HCEC 1CT (cell line): Measurements from ENCODE around the gene POLR2H.

Experiments used
- DNase-seq: peaks from one replicate; pipeline ENCODE4 v3.0.0-alpha.2; 2017

Gene POLR2H

GRCh38 chr3:184353546-184353941 lies 8.0 kb upstream of the POLR2H start:
- no peak for DNase-seq

DNA sequence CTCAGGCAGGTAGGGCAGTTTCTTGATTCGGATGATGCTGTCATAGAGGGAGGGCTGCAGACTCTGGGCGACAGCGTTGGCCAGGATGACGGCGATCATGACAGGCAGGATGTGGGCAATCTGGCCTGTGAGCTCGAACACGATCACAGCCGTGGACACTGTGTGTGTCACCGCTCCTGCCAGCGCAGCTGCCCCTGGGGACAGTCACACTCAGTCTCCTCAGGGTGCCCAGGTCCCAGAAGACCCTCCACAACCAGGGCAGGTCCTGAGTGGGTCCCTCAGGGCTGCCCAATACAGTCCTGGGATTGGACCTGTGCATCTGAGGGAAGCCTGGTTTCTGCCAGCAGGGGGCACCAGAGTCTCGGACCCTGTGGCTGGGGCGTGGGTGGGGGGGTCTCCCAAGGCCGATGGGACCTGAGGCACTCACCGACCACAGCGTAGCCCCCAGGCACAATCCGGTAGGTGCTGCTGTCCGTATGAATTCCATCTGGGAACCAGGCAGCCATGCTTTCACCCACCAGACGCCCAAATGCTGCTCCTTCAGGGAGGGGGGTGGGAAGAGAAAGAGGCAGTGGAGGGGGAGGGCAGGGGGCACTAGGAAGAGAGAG lies 7.3 kb upstream of the POLR2H start:
- DNase-seq = no peak

- DNase-seq = no peak
These were observed 6.8 kb upstream of the POLR2H start for GRCh38 chr3:184354754-184355153.

DNA sequence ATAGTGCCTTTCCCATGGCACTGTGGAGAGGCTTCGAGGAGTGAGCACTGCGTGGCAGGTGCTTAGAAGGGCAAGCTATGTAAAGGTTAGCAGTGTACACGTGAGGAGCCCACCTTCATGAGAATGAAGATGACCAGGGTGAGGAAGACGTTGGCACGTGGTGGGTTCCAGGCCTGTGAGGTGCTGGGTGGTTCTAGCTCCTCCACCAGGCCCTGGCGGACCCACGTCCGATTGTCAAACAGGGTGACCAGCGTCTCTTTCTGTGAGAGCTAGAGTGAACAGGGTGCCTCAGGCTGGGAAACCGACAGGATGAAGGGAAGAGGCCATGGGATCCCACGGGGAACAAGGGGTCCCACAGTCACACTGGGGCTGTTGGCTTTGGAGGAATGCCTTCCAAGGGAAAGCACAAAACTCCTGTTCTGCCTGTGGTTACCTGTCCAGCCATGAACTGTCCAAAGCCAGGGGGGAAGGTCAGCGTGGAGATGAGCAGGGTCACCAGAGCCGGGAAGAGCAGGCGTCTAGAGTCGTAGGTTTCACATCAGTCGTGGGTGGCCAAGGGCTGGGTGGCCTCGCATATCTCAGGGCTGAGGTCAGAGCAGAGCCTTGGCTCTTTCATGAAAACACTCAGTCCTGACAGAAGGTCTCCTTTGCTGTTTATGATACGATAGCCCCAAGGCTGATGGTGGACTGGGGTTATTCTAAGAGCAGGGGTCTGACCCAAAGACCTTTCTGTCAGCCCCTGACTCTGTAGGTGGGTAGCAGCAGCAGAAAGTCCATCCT lies 6.1 kb upstream of the POLR2H start:
- DNase-seq = no peak

DNA sequence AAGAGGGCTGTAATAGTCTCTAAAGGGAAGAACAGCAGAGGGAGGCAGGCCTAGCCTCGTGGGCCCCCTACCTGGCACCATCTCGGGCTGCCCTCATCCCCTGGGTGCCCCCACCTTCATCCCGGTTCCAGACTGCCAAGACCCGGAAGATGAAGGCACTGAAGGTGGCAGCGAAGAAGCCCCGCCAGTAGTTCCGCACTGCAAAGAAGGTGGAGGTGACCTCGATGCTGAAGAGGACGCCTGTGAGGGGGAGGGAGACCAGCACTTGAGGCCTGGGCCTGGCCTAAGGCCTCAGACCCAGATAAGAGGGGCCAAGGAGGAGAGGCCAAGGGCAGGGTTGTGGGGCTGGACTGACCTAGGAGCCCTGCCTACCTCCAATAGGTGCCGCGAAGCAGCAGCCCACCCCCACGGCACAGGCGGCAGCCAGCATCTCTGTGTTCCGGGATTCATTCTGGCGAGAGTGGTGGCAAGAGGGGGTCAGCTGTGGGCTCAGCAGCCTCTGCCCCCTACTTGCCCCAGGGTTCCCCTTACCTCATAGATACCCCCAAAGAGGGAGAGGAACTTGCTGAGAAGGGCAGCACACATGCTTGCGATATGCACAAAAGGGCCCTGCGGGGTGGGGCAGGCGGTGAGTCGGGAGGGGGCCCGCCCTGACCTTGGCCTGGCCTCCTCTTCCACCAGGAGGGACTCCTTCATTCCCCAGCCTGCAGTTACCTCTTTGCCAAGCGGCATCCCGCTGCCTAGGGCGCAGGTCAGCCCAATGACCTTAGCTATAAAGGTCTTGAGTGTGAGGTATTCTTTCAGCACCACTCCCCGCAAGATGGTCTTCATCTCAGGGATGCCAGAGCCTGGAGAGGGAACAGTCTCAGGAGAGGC lies 4.0 kb upstream of the POLR2H start:
- no peak for DNase-seq

GRCh38 chr3:184358124-184358767 lies 3.3 kb upstream of the POLR2H start:
- DNase-seq = no peak

DNA sequence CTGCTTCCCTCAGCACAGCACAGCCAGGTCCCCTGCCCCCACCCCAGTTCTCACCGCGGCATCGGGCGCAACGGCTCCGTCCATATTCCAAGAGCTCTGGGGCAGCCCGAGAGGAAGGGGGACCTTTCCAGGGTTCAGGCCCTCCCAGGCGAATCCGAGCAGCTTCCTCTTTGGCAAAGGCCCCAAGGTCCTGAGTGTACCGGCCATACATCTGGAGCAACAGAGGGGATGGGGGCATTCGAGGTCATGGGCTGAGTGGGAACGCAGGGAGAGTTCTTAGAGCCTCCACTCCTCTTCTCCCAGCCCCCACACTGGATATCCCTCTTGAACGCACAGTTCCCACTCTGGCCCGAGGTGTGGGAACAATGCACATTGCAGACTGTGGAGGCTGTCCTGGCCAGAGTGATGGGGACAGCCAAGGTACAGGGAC lies 2.6 kb upstream of the POLR2H start:
- DNase-seq = no peak

DNA sequence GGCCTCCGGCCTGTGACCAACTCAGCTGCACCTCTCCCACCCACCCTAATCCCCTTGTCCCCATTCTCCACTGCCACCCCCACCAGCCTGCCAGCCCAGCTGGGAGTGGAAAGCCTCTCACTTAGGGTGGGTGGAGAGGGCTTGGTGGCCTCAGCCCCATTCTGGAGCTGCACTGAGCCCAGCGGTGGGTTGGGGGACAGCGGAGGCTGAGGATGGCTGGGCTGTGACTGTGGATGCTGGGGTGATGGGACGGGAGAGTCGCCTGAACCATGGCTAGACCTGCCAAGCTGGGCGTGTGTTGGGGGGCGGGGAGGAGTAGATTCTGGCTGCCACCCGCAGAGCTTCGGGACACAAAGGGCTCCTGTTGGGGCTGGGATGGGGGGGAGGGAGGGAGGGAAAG lies 1.9 kb upstream of the POLR2H start:
- no peak for DNase-seq

- DNase-seq = no peak
These were observed 1.2 kb upstream of the POLR2H start for GRCh38 chr3:184360070-184360928.

- no peak for DNase-seq
These were observed 480 bp upstream of the POLR2H start for GRCh38 chr3:184360929-184361531.

DNA sequence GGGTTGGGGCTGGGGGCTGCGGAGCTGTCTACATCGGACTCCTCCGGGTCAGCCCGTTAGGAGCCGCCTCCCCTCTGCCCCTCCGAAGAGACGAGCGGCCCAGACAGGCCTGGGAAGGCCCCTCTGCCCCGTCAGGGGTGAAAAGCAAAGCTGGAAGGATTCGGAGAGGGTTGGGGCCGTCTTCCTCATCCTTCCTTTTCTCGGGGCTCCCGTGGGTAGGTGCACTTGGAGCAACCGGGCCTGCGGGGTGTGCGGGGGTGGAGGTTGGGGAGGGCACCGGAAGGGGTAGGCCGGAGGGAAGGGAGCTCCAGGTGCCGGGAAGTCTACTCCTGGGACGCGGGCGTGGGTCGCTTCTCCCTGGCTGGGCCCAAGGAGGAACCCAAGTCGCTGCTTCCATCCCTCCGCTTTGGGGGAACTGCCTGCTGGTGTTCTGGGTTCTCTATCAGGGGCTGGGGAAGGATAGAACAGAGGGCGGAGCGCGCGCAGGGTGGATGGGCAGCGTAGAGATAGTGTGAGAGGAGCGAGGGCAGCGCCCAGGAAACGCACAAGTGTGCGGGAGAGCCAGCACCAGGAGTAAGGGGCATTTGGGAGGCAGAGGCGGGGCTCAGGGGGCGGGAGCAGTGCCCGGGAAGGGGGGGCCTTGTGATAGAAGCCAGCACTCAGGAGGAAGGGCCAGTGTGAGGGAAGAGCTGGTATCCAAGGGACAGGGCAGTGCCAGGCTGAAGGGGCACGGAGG lies 590 bp downstream of the POLR2H start:
- peak; percentile 57 for DNase-seq

DNA sequence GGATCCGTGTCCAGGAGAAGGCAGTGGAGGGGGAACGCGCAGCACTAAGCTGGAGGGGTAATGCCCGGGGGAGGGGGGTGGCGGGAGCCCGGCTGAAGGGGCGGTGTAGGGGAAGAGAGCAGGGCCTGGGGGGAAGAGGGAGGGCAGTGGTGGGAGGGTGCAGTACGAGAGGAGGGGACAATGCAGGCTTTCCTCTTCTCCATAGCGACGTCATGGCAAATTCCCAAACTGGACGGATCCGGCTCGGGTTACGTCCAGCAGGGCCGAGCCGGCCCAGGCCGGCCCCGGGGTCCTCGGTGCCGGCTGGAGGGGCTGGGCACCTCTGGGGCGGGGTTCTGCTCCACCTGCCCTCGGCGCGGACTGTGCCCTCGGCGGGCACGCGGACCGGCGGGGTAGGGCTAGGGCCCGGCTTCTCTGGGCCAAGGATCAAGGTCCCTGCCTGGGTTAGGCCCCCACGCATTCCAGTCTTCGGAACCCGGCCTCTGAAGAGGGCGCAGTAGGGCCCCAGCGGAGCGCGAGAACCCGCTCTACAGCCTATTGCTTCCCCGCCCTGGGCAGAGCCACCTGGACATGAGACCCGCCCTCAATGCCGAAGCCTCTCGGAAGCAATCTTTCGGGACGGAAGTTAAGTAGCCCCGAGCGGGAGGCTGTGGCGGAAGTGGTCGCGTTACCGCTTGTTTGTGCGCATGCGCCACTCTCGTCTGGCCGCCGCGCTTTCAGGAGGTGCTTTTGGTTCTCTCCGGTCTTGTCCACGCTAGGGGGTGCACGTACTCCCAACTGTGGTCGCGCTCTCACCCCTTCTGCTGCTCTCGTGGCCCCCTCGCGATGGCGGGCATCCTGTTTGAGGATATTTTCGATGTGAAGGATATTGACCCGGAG lies 1.4 kb downstream of the POLR2H start:
- peak; percentile 98 for DNase-seq

DNA sequence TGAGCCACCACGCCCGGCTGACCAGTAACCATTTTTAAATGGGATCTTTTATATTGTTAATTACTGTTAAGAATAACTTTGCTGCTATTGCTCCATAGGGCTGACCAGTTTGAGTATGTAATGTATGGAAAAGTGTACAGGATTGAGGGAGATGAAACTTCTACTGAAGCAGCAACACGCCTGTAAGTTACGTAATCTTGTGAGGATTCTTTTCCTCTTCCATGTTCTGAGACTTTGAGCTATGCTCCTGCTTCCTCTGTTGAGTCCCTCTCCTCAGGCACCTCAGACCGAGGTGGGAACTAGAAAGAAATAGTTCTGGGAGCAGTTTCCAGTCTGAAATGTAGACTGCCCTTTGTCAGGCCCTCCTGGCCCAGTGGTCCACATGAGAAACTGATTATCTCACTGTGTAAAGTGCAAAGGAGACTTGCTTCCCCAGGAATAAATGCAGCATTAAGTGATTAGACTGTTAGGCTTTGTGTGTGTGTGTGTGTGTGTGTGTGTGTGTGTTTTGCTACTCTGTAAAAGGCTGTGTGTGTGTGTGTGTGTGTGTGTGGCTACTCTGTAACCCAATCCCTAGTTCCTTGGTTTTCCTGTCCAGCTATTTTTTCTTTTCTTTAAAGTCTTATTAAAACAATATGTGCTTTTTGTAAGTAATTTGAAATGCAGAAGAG lies 5.2 kb downstream of the POLR2H start:
- DNase-seq = no peak

DNA sequence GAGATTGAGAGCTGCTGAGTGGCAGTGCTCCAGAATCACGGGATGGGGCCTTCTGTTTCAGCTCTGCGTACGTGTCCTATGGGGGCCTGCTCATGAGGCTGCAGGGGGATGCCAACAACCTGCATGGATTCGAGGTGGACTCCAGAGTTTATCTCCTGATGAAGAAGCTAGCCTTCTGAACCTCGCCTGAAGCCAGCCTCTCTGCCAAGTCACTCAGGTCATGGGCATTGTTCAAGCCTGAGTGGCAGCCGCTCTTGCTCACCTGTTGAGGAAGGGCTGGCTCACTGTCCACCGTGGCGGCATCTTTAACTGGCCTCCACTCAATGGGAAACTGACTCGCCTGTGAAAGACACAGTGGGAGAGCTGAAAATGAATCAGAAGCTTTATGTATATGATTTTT lies 6.6 kb downstream of the POLR2H start:
- DNase-seq = no peak

- peak; percentile 8 for DNase-seq
These were observed 7.2 kb downstream of the POLR2H start for GRCh38 chr3:184368586-184369183.

- peak; percentile 83 for DNase-seq
These were observed 10.1 kb downstream of the POLR2H start for GRCh38 chr3:184371570-184372018.

DNA sequence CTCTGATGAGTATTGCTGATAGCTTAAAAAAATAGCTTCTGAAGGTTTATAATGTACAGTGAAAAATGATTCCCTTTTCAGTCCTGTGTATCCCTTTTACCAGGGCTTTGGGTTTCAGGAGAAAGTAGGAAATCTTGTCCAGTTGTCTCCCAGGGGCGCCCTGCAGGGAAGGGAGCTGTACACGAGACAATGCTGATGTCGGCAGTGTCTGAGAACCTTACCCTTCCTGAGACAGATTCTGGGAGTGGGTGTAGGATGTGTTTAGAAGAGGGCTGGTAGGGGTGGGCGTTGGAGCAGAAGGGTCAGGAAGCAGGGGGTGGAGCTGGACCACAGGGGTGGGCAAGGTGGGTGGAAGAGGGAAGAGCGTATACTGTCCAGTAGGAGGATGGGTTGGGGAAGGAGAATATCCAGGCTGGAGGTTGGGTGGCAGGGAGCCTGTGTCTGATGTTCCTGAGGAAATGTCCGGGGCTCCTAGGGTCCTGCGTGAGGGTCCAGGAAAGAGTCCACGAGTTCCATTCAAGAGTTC lies 10.8 kb downstream of the POLR2H start:
- DNase-seq = no peak

DNA sequence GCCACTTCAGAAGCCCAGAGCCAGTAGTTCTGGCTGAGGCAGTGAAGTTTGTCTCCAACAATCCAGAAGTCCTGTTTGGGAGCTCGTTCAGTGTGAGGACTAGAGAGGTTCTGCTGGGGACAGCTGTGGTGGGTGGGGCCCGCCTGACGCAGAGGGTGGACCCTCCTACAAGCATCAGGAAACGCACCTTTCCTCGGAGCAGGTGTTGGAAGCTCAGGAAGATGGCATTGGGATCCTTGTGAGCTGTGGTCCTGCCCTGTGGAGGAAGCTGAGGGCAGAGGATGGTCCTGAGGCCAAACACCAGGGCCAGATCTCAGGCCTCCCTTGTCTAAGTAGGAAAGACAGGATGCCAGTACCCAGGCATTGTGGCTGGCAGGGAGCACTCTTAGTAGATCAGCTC lies 11.4 kb downstream of the POLR2H start:
- no peak for DNase-seq

- DNase-seq = peak; percentile 27
These were observed 11.9 kb downstream of the POLR2H start for GRCh38 chr3:184373422-184373821.
